Activated T-cell treated with anti-CD3 and anti-CD28 coated beads, Interleukin-2, amount 50 U/mL, for 1 hour (primary cell): ENCODE measurements around the gene EBI3.
"Not testable (repeated sequence)": the region's sequence is repeated elsewhere in the genome, so short reads cannot be mapped to it uniquely, and the experiment has no call there.

ENCODE experiments used
- DNase-seq: peaks from one replicate; pipeline ENCODE4 v3.0.0-alpha.2; 2020

The EBI3 gene

GRCh38 chr19:4229179-4229931 is at the start of gene EBI3:
TSS of gene EBI3 (plus strand) at chr19:4229523. CDS start at chr19:4229551, 28 bp downstream.
- DNase-seq: no peak

DNA sequence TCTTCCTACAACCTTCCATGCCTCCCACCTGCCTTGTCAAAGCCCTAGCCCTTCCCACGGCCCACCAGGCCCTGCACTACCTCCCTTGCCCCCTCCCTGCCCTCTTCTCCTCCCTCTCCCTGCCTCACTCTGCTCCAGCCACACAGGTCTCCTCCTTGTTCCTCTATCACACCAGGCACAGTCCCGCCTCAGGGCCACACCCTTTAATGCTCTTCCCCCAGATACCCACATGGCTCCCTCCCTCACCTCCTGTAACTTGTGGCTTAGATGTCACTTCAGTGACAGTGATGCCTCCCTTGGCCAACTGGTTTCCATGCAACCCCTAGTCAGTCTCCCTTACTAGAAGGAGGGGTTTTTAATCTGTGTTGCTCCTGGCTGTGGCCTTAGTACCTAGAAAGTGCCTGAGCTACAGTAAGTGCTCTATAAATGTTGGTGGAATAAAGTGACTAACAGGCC is 48.2 kb upstream of the EBI3 start:
- no peak for DNase-seq

- peak; percentile 95 for DNase-seq
Observed at GRCh38 chr19:4182084-4182810, 47.1 kb upstream of the EBI3 start, which contains the start of the genes ANKRD24 and SIRT6. TSS of gene ANKRD24 (plus strand) at chr19:4182689. CDS start at chr19:4186426, 3,737 bp downstream. TSS of gene SIRT6 (minus strand) at chr19:4182563. CDS start at chr19:4182539, 24 bp downstream.

GRCh38 chr19:4183967-4184717 is 45.2 kb upstream of the EBI3 start:
- DNase-seq: no peak

DNA sequence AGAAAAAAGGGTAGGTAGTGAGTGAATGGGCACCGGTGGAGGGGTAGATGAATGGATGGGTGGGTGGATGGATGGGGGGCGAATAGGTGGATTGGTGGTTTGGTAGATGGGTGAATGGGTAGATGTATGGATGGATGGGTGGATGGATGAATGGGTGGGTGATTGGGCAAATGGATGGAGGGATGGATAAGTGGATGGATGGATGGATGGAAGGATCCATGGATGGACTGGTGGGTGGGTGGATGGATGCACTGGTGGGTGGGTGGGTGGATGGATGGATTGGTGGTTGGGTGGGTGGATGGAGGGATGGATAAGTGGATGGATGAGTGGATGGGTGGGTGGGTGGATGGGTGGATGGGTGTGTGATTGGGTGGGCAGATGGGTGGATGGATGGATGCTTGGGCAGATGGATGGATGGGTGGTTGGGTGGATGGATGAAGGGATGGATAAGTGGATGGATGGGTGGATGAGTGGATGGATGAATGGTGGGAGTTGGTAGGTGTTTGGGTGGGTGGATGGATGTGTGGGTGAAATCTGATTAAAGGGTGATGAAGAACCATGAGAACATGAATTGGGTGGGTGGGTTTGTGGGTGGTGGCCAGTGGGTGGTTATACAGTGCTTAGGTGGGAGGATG is 44.5 kb upstream of the EBI3 start:
- DNase-seq: no peak

- DNase-seq: no peak
Observed at GRCh38 chr19:4185413-4186086, 43.8 kb upstream of the EBI3 start.

DNA sequence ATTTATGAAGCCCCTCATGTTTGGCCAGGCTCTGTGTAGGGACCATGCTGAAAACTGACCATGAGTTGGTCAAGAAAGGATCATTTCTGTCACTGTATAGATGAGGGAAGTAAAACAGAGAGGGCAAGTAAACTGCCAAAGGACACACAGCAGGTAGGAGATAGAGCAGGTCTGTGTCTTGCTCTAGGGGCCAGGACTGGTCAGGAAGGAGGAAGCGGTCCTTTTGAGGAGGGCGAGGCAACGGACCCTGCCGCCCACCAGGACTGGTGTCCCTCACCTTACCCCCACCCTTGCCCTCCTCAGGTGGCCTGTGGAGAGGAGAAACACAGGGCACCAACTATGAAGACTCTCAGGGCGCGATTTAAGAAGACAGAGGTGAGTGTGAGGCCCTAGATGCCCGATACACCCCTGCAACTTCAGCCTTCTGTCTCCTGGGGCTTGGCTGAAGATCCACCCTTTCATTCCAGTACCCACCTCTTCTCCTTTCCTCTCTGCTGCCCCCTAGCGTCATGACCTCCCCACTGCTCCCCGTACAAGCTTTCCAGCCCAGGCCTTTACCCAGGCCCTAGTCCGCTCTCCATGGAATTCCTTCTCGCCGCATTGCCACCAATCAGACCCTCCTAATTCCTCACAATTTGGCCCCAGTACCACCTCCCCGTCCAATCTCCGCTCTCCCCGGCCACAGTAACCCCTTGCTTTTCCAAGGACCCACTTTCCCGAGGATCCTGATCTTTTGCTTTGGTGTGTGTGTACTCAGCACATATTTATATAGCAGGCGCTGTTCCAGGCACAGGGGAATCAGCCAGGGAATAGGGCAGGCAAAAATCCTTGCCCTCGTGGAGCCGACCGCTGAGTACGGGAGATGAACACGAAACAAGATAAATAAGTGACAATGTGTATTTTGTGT is 43.0 kb upstream of the EBI3 start:
- peak; percentile 71 for DNase-seq

- no peak for DNase-seq
Observed at GRCh38 chr19:4187313-4188122, 41.8 kb upstream of the EBI3 start.

- no peak for DNase-seq
Observed at GRCh38 chr19:4189641-4190040, 39.7 kb upstream of the EBI3 start.

GRCh38 chr19:4192537-4192936 is 36.8 kb upstream of the EBI3 start:
- not testable (repeated sequence) for DNase-seq

DNA sequence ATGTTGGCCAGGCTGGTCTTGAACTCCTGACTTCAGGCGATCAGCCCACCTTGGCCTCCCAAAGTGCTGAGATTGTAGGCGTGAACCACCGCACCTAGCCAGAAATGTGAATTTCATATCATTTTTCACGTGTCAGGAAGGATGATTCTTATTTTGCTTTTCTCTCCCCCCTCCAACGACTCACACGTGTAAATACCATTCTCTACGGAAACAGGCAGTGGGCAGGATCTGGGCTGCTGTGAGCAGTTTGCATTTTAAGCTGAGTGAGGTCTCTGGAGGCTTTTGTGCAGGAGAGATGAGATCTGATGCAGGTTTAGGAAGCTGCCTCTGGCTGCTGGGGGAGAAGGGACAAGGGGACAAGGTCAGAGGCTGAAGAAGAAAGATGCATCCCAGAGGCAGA is 35.0 kb upstream of the EBI3 start:
- DNase-seq: no peak

DNA sequence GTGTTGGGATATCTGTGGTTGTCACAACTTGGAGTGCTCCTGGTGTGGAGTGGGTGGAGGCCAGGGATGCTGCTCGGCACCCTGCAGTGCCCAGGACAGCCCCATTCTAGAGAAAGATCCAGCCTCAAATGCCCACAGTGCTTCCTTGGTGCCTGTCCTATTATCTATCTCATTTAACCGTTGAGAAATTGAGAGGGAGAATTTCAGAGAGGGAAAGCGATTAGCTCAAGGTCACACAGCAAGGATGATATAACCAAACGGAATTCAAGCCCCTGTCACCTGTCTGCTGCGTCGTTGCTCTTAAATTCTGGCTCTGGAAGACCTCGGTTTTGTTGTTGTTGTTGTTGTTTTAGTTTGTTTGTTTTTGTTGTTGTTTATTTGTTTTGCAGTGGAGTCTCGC is 33.3 kb upstream of the EBI3 start:
- no peak for DNase-seq

DNA sequence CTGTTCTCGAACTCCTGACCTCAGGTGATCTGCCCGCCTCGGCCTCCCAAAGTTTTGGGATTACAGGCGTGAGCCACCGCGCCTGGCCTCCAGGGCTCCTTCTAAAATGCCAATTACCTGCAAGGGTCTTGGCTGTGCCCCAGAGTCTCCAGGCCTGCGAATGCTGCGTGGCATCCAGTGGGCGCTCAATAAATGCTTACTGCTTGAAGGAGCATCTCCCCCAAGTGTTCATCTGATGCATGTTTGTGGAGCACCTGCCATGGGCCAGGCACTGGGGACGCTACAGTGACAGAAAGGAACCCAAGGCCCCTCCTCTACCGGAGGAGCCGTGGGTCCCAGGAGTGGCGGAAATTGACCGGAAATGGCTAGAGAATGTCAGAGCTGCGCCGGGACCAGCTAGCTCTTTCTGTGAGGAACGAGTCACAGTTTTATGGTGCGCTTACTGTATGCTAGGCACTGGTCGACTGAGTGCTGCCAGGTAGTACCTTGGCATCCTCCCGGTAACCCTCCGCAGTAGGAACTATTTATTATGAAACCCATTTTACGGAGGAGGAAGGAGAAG is 32.7 kb upstream of the EBI3 start:
- no peak for DNase-seq

- DNase-seq: no peak
Observed at GRCh38 chr19:4197228-4197624, 32.1 kb upstream of the EBI3 start.

GRCh38 chr19:4197625-4198466 is 31.5 kb upstream of the EBI3 start:
- DNase-seq: no peak

DNA sequence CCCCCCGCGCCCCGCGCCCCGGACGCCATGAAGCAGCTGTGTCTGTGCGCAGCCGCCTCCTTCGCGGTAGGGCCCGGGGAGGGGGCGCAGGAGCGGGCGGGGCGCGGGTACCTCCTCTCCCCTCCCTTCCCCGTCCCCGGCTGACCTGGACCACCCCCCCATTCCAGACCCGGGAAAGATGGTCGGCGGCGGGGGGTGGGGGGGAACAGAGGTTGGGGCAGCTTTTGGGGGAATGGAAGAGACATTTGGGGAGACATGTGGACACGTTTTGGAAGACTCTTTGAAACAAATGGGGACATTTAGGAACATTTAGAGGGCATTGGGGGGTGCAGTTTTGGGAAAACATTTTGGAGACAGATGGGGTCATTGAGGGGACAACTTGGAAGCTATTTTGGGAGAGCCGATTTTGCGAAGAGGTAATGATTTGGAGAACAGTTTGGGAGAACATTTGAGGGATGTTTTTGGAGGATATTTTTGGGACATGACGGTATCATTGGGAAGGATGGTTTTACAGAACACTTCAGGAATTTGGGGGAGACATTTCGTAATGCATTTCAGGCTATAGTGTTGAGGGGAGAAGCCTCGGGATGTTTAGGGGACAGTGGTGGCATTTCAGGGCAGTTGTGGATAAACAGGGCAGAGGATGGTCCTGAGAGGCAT is 30.7 kb upstream of the EBI3 start:
- no peak for DNase-seq

- DNase-seq: no peak
Observed at GRCh38 chr19:4199699-4200293, 29.5 kb upstream of the EBI3 start.
